GM18505 (cell line): Measurements from ENCODE around the gene ESYT2.

Experiments used
- ATAC-seq: cut with Tn5 transposase; IDR thresholded peaks from one replicate; pipeline ENCODE4 v1.9.1; 2021; ENCODE audit not compliant: unreplicated experiment
- POLR2A ChIP-seq: IDR thresholded peaks from 4 replicates; pipeline ENCODE4 v1.6.1; 2011; ENCODE audit warnings: borderline replicate concordance; ENCODE audit not compliant: insufficient read depth, insufficient read length; ENCODE audit errors: extremely low read depth

ESYT2 gene

DNA sequence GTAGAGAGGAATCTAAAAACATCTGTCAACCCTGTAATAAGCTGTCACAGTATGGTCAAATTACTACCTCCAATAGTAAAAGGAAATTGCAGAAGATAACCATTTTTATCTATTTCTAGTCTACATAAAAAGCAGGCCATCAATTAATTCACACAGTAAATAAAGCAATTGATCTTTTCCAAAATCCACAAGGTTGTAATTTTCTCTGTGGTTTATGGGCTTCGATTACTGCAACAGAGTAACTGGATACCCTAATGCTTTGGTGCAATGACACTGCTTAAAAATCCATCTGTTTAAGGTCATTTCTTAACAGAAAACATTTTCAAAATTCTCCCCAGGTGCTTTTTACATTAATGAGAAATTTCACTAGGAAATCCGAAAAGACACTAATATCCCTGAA, 23.9 kb downstream of the ESYT2 start:
- no peak for ATAC-seq
- TF ChIP-seq POLR2A, result no peak

DNA sequence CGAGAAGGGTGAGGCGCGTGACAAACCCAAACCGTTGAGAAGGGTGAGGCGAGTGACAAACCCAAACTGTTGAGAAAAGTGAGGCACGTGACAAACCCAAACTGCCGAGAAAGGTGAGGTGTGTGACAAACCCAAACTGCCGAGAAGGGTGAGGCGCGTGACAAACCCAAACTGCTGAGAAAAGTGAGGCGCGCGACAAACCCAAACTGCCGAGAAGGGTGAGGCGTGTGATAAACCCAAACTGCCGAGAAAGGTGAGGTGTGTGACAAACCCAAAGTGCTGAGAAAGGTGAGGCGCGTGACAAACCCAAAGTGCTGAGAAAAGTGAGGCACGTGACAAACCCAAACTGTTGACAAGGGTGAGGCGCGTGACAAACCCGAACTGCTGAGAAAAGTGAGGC, 25.0 kb downstream of the ESYT2 start:
- no peak for TF ChIP-seq POLR2A
- ATAC-seq, result no peak

DNA sequence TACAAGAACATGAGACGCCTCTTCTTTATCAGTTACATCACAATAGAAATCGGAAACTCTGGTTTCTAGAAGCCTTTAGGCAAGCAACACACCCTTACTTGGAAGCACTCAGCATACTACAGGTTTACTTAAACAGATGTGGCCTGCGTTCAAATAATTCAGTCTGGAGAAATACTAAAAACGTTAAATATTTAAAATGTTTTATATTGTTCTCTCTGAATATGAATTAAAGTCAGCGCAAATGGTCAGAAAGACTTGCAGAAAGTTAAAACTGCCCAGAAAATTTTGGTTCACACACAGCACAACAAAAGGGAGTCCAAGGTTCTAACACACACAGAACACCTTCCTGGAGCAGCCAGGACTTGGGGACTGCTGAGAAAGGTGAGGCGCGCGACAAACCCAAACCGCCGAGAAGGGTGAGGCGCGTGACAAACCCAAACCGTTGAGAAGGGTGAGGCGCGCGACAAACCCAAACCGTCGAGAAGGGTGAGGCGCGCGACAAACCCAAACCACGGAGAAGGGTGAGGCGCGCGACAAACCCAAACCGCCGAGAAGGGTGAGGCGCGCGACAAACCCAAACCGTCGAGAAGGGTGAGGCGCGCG, 25.8 kb downstream of the ESYT2 start:
- no peak for ATAC-seq

DNA sequence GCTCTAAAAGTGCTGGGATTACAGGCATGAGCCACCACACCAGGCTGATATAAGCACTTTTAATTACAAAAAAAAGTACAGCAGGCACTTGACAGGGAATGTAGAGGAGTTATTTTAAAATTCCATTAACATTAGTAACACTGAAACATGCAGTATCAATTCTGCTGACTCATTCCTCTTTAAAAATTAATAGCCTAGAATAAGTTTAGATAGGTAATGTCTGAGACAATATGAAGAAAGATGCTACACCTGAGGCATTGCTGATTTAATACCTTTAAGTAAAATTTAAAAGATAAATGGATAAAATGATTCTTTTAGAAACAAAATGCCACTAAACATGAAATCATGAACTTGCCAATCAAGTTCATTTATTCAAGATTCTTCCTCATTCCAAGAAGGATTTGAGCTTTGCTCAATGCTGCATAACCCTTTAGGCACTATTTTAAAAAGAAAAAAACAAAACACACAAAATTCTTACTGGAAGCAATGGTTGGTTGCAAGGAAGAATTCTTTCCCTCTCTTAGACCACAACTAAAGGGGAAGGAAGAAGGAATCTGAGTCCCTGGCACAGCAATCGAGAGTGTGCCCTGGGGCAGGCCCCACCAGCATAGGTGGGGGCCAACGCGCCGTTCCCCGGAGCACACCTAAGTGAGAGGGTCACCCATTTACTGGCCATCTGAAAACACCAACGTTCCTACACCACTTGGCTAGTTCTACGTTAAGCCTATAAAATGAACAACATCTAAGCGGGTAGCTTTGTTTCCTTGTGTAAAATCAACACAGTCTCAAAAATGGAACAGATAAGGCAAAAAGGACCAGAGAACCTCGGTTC, 26.6 kb downstream of the ESYT2 start:
- no peak for TF ChIP-seq POLR2A
- no peak for ATAC-seq

More for the DNA sequence above, 25.8 kb downstream of the ESYT2 start:
- no peak for TF ChIP-seq POLR2A

DNA sequence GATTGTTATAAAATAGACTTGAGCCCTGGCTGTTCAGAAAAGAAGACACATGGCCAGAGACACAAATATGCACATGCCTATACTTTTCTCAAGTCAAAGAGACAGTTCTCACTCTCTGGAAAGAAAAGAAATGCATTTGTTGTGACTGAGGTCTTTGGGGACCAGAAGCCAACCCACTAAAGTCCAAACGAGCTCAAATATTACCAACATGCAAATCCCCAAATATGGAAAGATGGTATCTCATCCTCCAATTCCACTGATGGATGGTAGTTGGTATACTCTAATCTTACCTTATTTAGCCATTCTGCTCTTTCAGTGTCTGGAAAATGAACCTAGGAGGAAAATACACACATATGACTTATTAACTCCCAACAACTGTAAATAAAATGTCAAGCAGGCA, 30.6 kb downstream of the ESYT2 start:
- no peak for TF ChIP-seq POLR2A
- ATAC-seq, result no peak

DNA sequence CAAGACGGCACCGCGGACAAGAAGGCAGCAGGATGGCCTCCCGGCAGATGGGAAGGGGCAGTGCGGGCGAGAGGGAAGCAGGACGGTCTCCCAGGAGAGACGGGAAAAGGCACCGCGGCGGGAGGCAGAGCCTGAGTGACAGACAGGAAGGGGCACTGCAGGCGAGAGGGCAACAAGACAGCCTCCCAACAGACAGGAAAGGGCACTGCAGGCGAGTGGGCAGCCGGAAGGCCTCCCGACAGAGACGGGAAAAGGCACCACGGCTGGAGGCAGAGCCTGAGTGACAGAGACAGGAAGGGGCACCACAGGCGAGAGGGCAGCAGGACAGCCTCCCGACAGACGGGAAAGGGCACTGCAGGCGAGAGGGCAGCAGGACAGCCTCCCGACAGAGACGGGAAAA, 32.6 kb downstream of the ESYT2 start:
- ATAC-seq, result no peak
- no peak for TF ChIP-seq POLR2A

DNA sequence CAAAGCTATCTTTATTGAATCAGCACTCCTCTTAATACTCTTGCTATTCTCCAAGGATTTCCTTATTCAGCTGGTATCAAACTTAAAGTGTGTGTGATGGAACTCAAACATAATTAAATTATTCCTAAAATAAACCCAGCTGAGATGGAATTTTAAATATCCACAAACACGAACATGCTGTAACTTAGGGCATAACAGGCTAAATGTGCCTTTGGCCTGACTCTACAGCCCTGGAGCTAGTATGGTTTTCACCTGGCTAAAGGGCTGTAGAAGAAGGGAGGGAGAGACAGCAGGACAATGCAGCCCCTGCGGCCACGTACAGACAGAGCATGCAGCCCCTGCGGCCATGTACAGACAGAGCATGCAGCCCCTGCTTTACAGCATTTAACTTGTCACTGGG, 34.0 kb downstream of the ESYT2 start:
- TF ChIP-seq POLR2A, result no peak
- ATAC-seq, result no peak

DNA sequence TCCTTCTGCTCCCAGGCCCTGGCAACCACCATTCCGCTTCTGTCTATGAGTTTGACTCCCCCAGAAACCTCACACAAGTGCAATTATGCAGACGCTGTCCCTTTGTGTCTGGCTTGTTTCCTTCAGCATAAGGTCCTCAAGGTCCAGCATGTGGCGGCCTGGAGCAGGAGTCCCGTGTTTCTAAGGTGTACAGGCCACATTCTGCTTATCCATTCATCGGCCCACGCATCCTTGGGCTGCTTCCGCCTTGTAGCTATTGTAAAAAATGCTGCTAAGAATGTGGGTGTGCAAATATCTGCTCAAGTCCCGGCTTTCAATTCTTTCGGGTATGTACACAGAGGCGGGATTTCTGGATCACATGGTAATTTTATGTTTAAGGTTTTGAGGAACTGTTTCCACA, 38.2 kb downstream of the ESYT2 start:
- no peak for ATAC-seq
- no peak for TF ChIP-seq POLR2A

DNA sequence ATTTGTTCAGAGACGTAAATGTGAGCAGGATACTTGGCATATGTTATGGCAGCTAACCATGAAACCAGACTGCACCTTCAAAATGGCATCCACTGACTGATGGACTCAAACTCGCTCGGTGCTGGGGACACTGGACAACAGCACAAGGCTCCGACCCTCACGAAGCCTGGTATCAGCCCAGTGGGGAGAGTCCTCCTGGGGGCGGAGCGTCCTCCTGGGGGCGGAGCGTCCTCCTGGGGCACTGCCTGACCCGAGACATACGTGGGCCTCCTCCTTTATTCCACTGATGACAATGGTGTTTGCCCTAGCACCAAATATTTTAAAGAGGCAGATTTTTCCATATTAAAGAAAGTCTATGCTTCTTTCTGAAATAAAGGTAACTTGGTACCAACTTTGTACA, 39.5 kb downstream of the ESYT2 start:
- no peak for TF ChIP-seq POLR2A
- no peak for ATAC-seq

DNA sequence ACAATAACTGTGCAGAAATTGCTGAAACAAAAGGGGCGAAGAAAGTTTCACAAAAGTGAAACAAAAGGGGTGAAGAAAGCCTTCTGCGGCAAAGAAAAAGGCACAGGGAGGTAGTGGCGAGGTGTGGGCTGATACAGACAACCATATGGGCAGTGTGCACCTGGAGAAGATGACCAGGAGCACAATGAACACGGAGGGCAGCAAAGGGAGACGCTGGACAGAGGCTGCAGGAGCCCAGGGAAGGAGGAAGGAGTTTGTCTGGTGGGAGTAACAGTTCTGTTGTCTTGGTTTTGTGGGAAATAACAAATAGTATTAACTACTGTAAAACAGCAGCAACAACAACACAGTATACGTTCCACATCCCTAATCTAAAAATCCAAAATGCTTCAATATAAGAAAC, 42.4 kb downstream of the ESYT2 start:
- no peak for TF ChIP-seq POLR2A
- no peak for ATAC-seq

DNA sequence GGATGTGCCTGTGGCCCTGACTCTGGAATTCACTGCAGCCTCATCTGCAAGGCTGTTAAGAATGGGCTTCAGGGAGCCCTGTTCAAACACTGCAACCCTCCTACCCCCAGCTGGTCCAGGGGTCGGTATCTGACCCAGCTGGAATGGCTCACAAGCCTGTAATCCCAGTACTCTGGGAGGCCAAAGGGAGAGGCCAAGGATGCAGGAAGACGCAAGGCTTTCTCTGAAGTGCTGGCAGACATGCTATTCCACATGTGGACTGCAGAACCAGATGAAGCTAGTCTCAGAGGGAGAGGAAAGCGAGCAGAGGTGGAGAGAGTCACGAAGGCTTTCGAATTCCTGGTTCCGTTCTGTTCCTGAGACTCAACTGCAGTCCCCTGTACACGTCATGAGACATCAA, 45.0 kb downstream of the ESYT2 start:
- TF ChIP-seq POLR2A, result no peak
- ATAC-seq, result no peak

DNA sequence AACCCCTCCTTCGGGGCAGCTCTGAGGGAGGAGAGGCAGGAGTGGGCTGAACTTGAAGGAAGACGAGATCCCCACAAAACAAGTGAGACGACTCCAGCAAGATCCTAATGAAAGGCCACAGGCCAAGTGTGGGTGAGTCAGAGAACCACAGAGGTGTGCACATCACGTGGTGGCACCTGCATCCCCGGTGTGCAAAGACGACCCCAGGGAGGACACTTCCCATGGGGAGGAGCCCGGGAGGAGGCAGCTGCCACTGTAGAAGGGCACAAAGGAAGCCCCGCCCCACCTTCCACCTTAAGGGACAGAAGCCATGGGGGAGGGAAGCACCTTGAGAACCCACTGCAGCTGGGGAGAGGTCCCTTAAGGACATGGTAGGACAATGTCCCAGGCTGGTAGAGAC, 45.7 kb downstream of the ESYT2 start:
- ATAC-seq, result no peak
- TF ChIP-seq POLR2A, result no peak

DNA sequence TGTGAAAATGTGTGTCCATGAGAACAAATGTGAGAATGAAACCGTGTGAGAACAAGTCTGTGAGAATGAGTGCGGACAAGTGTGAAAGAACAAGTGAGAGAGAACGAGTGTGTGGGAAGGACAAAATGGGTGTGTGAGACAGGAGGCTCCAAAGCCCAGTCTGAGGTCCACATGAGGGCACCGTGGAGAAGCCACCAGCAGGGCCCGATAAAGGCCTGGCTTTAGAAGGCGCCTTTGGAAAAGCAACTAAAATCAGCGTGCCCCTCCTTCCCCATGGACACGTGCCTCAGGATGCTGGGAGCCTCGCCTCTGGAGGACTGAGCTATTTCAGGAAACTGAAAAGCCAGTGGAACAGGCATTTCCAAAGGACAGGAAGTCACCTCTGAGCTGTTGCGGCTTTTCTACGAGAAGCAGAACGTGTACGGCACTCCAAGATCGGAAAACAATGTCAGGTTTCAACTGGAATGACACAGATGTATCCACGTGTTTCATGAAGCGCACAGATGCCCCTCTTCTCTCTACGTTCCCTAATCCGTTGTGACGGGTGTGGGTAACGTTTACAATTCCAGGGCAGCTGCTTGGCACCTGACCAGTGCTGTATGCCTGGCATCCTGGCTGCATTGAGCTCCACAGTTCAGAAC, 46.4 kb downstream of the ESYT2 start:
- no peak for ATAC-seq

More for the DNA sequence above, 46.4 kb downstream of the ESYT2 start:
- TF ChIP-seq POLR2A, result no peak
